Stimulated activated CD8-positive, alpha-beta memory T cell treated with anti-CD3 and anti-CD28 coated beads, Interleukin-15, amount 100 ng/mL, for 1 hour (primary cell): Measurements from ENCODE around the gene SNURF.
"Not testable (repeated sequence)": the region's sequence is repeated elsewhere in the genome, so short reads cannot be mapped to it uniquely, and the experiment has no call there.

Experiments used
- DNase-seq: peaks from one replicate; pipeline ENCODE4 v3.0.0-alpha.2; 2020; ENCODE audit warnings: low read depth

Gene SNURF

DNA sequence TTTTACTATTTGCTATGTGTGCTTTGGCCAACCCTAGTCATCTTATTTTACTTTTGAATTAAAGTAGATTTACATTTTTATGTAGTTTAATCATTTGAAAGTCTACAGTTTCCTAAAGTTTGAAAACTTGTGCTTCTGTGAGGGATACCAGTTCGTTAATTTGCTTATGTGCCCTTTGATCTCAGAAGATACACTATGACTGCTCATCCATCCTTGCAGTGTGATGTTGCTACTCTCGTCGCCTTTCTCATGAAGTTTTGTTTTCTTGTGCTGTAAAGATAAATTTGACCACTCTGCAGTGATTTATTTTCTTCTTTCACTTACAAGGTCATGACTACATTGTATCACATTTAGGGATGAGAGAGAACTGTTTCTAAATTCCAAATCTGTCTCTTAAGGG, 16.3 kb downstream of the SNURF start:
- no peak for DNase-seq

DNA sequence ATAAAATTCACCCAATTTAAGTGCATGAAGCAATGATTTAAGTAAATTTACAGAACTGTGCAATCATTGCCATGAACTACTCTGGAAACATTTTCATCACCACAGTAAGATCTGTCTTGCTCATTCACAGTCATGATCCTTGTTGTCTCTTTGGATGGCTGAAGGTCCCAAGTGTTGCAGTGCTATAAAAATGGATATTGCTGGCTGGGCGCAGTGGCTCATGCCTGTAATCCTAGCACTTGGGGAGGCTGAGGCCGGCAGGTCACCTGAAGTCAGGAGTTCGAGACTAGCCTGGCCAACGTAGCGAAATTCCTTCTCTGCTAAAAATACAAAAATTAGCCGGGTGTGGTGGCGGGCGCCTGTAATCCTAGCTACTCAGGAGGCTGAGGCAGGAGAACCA, 17.0 kb downstream of the SNURF start:
- no peak for DNase-seq

DNA sequence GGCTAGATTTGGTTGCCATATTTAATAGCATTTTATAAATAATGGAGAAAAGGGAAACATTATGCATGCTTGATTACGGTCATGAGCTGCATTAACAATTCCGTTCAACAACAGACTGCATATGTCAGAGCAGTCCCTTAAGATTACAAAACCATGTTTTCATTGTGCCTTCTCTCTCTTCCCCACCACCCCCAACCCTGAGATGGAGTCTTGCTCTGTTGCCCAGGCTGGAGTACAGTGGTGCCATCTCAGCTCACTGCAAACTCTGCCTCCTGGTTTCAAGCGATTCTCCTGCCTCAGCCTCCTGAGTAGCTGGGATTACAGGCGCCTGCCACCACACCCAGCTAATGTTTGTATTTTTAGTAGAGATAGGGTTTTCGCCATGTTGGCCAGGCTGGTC, 17.9 kb downstream of the SNURF start:
- DNase-seq, result not testable (repeated sequence)

DNA sequence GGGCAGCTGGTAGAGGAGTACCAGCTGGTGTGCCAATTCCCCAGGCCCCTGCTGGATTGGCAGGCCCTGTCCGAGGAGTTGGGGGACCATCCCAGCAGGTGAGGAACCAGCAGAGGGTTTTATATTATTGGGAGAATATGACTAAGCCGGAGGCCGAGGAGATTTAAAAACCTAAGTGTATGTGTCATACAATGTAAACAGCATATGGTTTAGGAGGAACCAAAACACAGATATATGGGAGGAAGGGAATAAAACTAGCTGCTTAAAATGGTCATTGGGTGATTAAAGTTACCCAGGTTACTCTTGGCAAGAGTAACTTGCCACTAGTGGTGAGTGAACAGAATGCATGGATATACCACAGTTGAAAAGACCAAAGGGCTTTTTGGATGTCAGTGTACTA, 22.1 kb downstream of the SNURF start:
- DNase-seq, result no peak

DNA sequence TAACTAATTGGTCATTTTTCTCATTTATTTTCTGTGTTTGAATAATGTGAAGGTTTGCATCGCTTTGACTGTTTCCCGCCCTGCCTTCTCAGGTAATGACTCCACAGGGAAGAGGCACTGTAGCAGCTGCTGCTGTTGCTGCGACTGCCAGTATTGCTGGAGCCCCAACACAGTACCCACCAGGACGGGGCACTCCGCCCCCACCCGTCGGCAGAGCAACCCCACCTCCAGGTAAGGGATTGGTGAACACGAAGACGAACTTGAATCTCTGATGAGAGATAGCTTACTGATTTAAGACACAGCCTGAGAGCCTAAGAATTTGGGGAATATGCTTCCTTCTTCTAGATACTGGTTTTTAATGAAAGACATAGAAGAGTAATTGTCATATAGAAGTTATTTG, 22.9 kb downstream of the SNURF start:
- no peak for DNase-seq

DNA sequence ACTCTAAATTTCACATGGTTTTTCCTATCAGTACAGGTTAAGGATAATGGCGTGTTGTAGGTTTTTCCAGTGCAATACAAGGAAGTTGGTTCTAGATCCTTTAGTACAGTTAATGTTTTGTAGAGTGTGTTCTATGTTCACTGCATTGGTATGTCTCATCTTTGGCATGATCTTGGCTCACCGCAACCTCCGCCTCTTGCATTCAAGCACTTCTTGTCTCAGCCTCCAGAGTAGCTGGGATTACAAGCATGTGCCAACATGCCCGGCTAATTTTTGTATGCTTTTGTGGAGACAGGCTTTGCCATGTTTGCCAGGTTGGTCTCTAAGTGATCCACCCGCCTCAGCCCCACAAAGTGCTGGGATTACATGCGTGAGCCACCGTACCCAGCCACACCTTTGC, 30.4 kb downstream of the SNURF start:
- DNase-seq, result no peak

DNA sequence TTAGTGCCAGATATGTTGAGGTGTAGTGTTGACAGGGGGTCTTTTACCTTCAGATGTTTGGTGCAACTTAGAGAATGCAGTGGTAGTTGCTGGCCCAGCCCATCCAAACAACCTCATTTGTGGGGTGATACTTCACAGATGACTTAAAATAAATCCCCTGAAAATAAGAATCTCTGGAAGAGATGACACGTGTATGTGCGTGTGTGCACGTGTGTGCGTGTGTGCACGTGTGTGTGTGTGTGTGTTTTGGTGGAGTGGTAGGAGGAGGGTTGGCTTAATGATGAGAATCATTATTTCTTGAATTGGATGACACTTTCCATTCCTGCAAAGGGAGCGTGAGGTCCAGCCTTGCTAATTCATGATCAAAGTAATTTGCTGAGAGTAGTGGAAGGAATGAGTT, 31.9 kb downstream of the SNURF start:
- no peak for DNase-seq
